ENCODE data around the gene ADAM17.

- no peak for TF ChIP-seq CTCF (optimal IDR thresholded peaks at IDR 0.05 in 1 of 3, IDR thresholded peaks at IDR 0.05 in 1 of 3, conservative IDR thresholded peaks at IDR 0.05 in 1 of 3; ENCODE audit: extremely low read depth in 1 of 3, insufficient read depth in 2 of 3, low read length in 3 of 3)
- no peak for TF ChIP-seq EZH2 (IDR thresholded peaks at IDR 0.05; ENCODE audit: low read length)
These were observed 112.1 kb downstream of the ADAM17 start for GRCh38 chr2:9443526-9443925.

All from keratinocyte (primary cell).